Naive B cell (primary cell): Measurements from ENCODE around the gene MRTFA. TPM values are rescaled to one million over a fixed set of nuclear protein-coding genes. Genes with fewer than 3 reads are reported as not detected.
A peak's percentile ranks its signal among the peaks of the same experiment; 100 is the strongest.

Experiments
- ATAC-seq, 2 donors: fragments of 150-1000 bp; cut with Tn5 transposase; 2 replicates each; pipeline ENCODE4 v1.10.0; 2021; ENCODE audit warnings: low read depth in 2 of 2, mild to moderate bottlenecking in 2 of 2, moderate library complexity in 2 of 2
- DNase-seq: peaks from one replicate; pipeline ENCODE4 v3.0.0; 2022
- H3K27ac Mint-ChIP-seq, 6 donors: one replicate each; pipeline ENCODE4 v1.8.0; 2020 to 2022; ENCODE audit warnings: mild to moderate bottlenecking in 6 of 6, mixed read lengths in 6 of 6, moderate library complexity in 5 of 6, inconsistent platforms in 2 of 6
- H3K27me3 Mint-ChIP-seq, 3 donors: one replicate each; pipeline ENCODE4 v1.8.0; 2021 to 2022; ENCODE audit warnings: mixed read lengths in 3 of 3, mild to moderate bottlenecking in 1 of 3
- H3K36me3 Mint-ChIP-seq, 2 donors: one replicate each; pipeline ENCODE4 v1.8.0; 2020 to 2022; ENCODE audit warnings: mixed read lengths in 2 of 2, inconsistent platforms in 1 of 2, mild to moderate bottlenecking in 1 of 2
- H3K4me1 Mint-ChIP-seq, 3 donors: one replicate each; pipeline ENCODE4 v1.8.0; 2020 to 2022; ENCODE audit warnings: mixed read lengths in 3 of 3, inconsistent platforms in 1 of 3, mild to moderate bottlenecking in 1 of 3, moderate library complexity in 1 of 3
- H3K4me3 Mint-ChIP-seq, 8 donors: one replicate each; pipeline ENCODE4 v1.8.0; 2020 to 2022; ENCODE audit warnings: mild to moderate bottlenecking in 8 of 8, mixed read lengths in 8 of 8, moderate library complexity in 8 of 8, inconsistent platforms in 2 of 8
- H3K9me3 Mint-ChIP-seq, 7 donors: one replicate each; pipeline ENCODE4 v1.8.0; 2020 to 2022; ENCODE audit warnings: mixed read lengths in 7 of 7, mild to moderate bottlenecking in 5 of 7, inconsistent platforms in 2 of 7, moderate library complexity in 1 of 7
- polyA plus RNA-seq, 6 donors: library from polyadenylated mRNA; unstranded; fragments of 300-500 nt; fragmentation: Illumina TruSeq; gene quantifications; one replicate each; pipeline ENCODE4 v1.2.3, GENCODE V29; 2021; ENCODE audit warnings: low read depth in 6 of 6

Gene MRTFA
- polyA plus RNA-seq, 6 donors from 2014 or later, result 4.6 to 24.6 (median 14.2) TPM

DNA sequence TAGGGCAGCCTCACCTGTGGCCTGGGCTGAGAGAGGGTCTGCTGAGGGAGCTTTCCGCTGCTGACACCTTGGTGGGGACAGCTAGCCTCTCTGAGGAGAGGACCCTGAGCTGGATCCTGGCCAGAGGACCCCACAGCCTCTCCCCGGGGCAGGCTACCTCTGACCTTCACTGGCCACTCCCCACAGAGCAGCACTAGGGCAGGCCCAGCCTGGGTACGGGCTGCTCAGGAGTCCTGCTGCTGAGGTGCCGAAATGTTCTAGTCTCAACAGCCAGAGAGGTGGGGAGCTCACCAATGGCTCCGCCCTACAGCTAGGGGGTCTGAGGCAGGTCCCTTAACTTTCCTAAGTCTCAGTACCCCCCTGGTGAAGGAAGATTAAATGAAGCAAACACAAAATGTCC lies 218.6 kb downstream of the MRTFA start:
- H3K27ac Mint-ChIP-seq, result peak overlapping the region in 3 of 6 donors; percentile 36 to 78 (median 63)
- no peaks in the 10 kb centered on the region for H3K9me3 Mint-ChIP-seq
- H3K36me3 Mint-ChIP-seq, result peaks cover 14 to 17% of the 10 kb centered on the region in 2 donors
- DNase-seq, result no peak
- ATAC-seq, result no peak
- peaks cover 59 to 77% (median 63%) of the 10 kb centered on the region in 3 donors for H3K4me1 Mint-ChIP-seq
- H3K27me3 Mint-ChIP-seq, result no peaks in the 10 kb centered on the region
- H3K4me3 Mint-ChIP-seq, result peak overlapping the region in 5 of 8 donors; percentile 6 to 75 (median 29)

DNA sequence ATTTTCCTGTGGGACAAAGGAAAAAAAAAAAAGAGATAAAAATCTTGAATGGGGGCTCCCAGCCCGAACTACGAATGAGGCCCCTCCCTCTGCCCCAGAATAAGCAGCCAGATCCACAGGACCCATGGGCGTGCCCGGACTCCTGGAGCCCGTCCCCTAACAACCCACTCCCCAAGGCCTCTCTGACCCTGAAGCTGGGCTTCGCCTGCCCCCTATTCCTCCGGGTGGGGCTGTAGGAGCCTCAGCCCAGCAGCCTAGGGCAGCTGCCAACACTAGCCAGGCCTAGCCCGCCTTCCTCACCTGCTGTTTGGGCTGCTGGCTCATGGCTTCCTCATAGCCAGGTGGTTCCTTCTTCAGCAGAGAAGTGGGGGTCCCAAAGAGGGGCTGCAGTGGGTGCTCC lies 219.5 kb downstream of the MRTFA start:
- H3K4me3 Mint-ChIP-seq, result peak overlapping the region in 7 of 8 donors; percentile 78 to 93 (median 87)

DNA sequence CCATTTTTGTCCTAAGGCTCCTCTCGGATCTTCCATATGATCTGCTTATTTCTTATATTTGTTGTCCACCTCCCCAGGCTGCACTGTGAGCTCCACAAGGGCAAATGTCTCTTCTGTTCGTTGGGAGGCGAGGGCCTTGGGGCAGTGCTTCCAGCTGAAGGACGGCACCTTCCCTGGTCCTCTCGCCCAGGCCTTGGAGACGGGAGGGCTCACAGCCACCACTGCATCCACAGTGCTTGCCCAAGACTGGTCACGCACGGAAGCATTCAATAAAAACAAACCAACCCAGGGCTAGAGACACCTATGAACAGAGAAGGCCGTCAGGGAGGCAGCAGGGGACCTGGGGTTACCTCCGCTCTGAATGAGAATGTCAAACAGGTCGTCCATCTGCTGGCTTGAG lies 219.9 kb downstream of the MRTFA start:
- Mint-ChIP-seq H3K27ac (peak overlapping the region; percentile 86 to 98 (median 96)), H3K9me3 (peaks cover 0 to 1% (median 0%) of the 10 kb centered on the region in 7 donors), H3K4me1 (peaks cover 56 to 77% (median 64%) of the 10 kb centered on the region in 3 donors), H3K27me3 (no peaks in the 10 kb centered on the region), H3K4me3 (peak overlapping the region; percentile 53 to 93 (median 86)), H3K36me3 (peaks cover 5 to 8% of the 10 kb centered on the region in 2 donors)
- DNase-seq, result no peak
- ATAC-seq, result no peak

More for the DNA sequence above, 219.5 kb downstream of the MRTFA start:
- Mint-ChIP-seq H3K9me3 (peaks cover 0 to 1% (median 0%) of the 10 kb centered on the region in 7 donors), H3K27me3 (no peaks in the 10 kb centered on the region), H3K36me3 (peaks cover 9 to 12% of the 10 kb centered on the region in 2 donors), H3K4me1 (peaks cover 56 to 77% (median 64%) of the 10 kb centered on the region in 3 donors), H3K27ac (peak overlapping the region in 5 of 6 donors; percentile 89 to 98 (median 96))
- ATAC-seq, result no peak
- DNase-seq, result no peak

DNA sequence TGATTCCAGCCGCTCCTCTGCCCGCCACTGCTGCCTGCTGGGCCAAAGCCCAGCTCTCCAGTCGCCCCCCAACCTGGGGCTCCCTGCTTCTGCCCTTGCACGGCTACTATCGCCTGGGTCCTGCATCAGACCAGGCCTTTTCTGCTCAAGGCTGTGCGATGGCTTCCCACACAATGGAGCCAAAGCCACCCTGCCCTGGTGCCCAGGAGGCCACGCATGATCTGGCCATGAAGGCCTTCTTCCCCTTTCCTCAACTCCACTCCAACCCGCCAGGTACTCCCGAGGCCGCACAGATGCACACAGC lies 220.3 kb downstream of the MRTFA start:
- Mint-ChIP-seq H3K27ac (peak overlapping the region; percentile 79 to 98 (median 93)), H3K27me3 (no peaks in the 10 kb centered on the region), H3K4me1 (peaks cover 56 to 77% (median 65%) of the 10 kb centered on the region in 3 donors), H3K36me3 (peaks cover under 1 to 5% of the 10 kb centered on the region in 2 donors), H3K4me3 (peak overlapping the region; percentile 71 to 93 (median 86)), H3K9me3 (peaks cover 0 to 1% (median 0%) of the 10 kb centered on the region in 7 donors)
- no peak for ATAC-seq
- no peak for DNase-seq

DNA sequence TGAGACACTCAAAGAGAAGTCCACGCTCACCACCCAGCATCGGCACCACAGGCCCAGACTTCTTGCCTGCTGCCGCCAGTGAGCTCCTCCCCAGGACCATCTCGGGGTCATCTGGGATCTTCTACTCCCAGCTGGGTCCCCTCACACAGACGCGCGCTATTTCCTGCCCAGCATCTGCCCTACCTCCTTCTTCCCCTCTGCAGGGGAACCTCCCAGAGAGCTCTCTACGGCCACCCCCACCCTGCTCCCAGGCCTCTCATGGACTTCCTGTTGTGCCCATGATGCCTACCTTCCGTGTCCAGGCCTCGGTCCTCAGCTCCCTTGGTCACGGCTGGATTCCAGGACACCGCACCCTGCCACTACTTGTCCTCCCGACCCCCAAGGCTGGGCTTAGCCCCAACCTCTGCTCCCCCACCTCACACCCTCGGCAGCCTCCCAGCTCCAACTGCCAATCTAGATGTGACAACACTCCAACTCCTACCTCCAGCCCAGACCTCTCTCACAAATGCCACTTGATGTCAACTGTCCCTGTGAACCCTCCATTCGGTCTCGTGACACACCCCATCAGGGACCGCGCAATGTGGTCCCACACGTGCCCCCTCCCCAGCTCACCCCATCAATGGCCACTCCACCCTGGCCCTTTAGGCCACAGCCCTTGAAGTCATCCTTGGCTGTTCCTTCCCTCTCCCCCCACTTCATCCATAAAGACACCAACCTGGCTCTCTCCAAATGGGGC lies 220.8 kb downstream of the MRTFA start:
- Mint-ChIP-seq H3K27me3 (no peaks in the 10 kb centered on the region), H3K36me3 (peaks cover 0 to 5% of the 10 kb centered on the region in 2 donors), H3K4me1 (peaks cover 56 to 79% (median 66%) of the 10 kb centered on the region in 3 donors), H3K27ac (peak overlapping the region; percentile 86 to 98 (median 94)), H3K4me3 (peak overlapping the region; percentile 78 to 94 (median 90)), H3K9me3 (peaks cover 0 to 1% (median 0%) of the 10 kb centered on the region in 7 donors)
- DNase-seq (peak; percentile 39), ATAC-seq (peak; percentile 26)

DNA sequence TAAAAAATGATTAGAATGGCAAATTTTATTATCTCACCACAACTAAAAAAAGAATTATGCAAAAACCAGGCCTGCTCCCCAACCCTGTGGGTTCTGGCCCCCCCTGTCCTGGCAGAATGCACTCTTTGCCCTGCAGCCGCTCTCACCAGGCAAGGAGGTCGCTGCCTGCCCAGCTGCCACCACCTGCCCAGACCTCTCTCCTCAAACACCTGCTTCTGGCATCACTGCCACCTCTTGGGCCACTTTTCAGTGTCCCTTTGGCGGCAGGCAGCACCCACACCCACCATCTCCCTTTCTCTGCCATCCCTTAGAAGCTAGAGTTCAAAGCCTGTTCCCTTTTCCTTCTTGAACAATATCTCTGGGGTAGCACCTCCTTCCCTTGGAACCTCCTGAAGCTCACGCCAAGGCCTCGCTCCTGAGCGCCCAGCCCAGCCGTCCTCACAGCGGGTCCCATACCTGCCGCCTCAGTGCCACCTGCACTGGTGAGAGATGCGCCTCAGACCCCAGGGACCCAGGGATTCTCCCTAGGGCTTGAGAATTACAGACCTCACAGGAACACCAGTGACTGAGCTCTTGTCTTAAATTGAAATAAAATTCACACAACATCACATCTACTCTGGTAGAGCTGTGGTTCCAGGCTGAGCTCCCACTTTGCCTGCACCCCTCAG lies 221.5 kb downstream of the MRTFA start:
- Mint-ChIP-seq H3K27me3 (no peaks in the 10 kb centered on the region), H3K9me3 (peaks cover 0 to 1% (median 0%) of the 10 kb centered on the region in 7 donors), H3K36me3 (peaks cover 0 to 5% of the 10 kb centered on the region in 2 donors), H3K27ac (peak overlapping the region; percentile 89 to 98 (median 98)), H3K4me1 (peaks cover 56 to 83% (median 70%) of the 10 kb centered on the region in 3 donors), H3K4me3 (peak overlapping the region; percentile 78 to 94 (median 90))
- ATAC-seq (peak; percentile 34 to 38), DNase-seq (peak; percentile 56)

DNA sequence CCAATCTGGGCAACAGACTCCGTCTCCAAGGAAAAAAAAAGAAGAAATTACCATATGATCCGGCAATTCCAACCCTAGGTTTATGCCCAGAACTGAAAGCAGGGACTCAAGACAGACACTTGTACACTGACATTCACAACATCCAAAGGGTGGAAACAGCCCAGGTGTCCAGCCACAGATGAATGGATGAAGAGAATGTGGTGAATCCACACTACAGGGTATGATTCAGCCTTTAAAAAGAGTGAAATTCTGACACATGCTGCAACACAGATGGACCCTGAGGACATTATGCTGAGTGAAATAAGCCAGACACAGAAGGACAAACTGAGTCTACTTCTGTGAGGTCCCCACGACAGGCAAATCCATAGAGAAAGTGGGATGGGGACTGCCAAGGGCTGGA lies 222.2 kb downstream of the MRTFA start:
- ATAC-seq (no peak), DNase-seq (no peak)
- H3K9me3 Mint-ChIP-seq, result peaks cover 0 to 1% (median 0%) of the 10 kb centered on the region in 7 donors
- peaks cover 53 to 78% (median 72%) of the 10 kb centered on the region in 3 donors for H3K4me1 Mint-ChIP-seq
- peaks cover 0 to 5% of the 10 kb centered on the region in 2 donors for H3K36me3 Mint-ChIP-seq
- H3K27me3 Mint-ChIP-seq, result no peaks in the 10 kb centered on the region
- peak overlapping the region; percentile 89 to 98 (median 98) for H3K27ac Mint-ChIP-seq
- peak overlapping the region; percentile 78 to 94 (median 90) for H3K4me3 Mint-ChIP-seq

DNA sequence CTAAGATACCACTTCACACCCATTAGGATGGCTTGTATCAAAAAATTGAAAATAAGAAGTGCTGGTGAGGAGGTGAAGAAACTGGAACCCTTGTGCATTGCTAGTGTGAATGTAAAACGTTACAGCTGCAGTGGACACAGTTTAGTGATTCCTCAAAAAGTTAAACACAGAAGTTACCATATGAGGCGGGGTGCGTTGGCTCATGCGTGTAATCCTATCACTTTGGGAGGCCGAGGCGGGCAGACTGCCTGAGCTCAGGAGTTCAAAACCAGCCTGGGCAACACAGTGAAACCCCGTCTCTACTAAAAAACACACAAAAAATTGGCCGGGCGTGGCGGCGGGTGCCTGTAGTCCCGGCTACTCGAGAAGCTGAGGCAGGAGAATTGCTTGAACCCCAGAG lies 222.6 kb downstream of the MRTFA start:
- peak; percentile 60 for DNase-seq
- Mint-ChIP-seq H3K4me1 (peaks cover 52 to 78% (median 75%) of the 10 kb centered on the region in 3 donors), H3K4me3 (peak overlapping the region; percentile 78 to 94 (median 90)), H3K36me3 (peaks cover 0 to 5% of the 10 kb centered on the region in 2 donors), H3K9me3 (peaks cover 0 to 1% (median 0%) of the 10 kb centered on the region in 7 donors), H3K27me3 (no peaks in the 10 kb centered on the region), H3K27ac (peak overlapping the region; percentile 89 to 98 (median 98))
- ATAC-seq, result peak; percentile 50 to 54

DNA sequence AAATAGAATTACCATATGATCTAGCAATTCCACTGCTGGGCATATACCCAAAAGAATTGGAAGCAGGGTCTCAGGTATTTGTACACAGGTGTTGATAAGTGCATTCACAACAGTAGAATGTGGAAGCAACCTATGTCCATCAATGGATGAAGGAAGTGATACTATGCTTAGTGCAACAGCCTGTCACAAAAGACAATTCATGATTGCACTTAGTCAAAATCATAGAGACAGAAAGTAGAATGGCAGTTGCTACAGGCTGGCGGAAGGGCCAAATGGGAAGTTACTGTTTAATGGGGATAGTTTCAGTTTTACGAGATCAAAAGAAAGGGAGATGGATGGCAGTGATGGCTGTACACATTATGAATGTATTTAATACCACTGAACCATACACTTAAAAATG lies 224.1 kb downstream of the MRTFA start:
- Mint-ChIP-seq H3K4me3 (peak overlapping the region; percentile 48 to 85 (median 72)), H3K27me3 (no peaks in the 10 kb centered on the region), H3K4me1 (peaks cover 48 to 73% (median 70%) of the 10 kb centered on the region in 3 donors), H3K27ac (peak overlapping the region; percentile 14 to 98 (median 50)), H3K9me3 (peaks cover 0 to 1% (median 0%) of the 10 kb centered on the region in 7 donors), H3K36me3 (peaks cover 0 to 5% of the 10 kb centered on the region in 2 donors)
- ATAC-seq (peak; percentile 71 to 73), DNase-seq (peak; percentile 71)

DNA sequence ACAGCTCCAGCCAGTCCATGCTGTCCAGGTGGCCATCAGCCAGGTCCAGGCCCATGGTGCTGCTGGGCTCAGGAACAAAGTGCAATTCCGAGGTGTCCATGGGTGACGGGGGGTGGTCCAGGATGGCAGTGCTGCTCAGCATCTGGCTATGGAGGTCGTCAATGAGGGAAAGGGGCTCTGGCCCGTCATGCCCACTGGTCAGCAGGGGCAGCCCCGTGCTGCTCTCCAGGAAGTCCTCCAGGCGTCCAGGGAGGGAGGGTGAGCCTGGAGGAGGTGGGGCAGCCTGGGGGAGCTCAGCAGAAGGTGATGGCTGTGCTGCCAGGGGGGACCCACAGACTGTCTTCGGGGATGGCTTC lies 225.0 kb downstream of the MRTFA start:
- DNase-seq (no peak), ATAC-seq (no peak)
- Mint-ChIP-seq H3K4me3 (peak overlapping the region in 2 of 8 donors; percentile 25 to 55), H3K27me3 (no peaks in the 10 kb centered on the region), H3K36me3 (peaks cover 0 to 5% of the 10 kb centered on the region in 2 donors), H3K9me3 (peaks cover 0 to 1% (median 0%) of the 10 kb centered on the region in 7 donors), H3K27ac (peak overlapping the region in 2 of 6 donors; percentile 44 to 98), H3K4me1 (peaks cover 40 to 64% (median 60%) of the 10 kb centered on the region in 3 donors)

DNA sequence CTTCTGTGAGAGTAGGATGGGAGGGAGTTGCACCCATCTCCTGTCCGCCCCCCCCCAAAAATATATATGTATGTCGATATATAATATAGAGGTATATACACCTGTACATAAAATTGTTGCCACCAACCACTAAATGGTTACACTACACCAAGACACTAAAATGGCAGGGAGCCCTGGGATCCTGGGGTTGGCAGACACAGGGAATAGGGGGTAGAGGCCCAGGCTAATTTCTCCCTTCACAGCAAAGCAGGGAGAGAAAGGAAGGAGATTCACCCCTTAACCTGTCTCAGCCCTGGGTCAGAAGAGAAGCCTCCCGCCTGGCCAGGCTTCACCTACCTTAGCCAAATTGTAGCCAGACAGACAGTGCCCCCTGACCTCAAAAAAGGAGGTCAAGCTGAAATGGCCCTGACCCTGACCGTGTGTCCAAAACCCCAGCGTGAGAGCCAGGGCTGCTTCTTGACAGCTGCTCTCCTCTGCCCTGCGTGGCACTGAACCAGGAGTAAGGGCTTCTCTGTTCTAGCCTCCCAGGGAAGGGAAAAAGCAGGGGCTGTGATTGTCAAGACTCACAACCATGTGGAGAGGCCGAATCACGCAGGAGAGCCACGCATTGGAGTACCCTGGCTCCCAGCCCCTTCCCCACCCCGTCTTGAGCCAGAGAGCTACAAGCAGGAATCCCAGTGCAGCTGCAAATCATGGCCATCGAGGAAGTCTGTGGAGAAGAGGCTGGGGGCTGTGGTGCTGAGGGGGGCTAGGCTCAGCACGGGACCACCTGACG lies 225.6 kb downstream of the MRTFA start:
- no peak overlapping the region for H3K4me3 Mint-ChIP-seq
- H3K9me3 Mint-ChIP-seq, result peaks cover 0 to 1% (median 0%) of the 10 kb centered on the region in 7 donors
- H3K27me3 Mint-ChIP-seq, result no peaks in the 10 kb centered on the region
- ATAC-seq (no peak), DNase-seq (no peak)
- H3K27ac Mint-ChIP-seq, result peak overlapping the region in 2 of 6 donors; percentile 12 to 75
- H3K4me1 Mint-ChIP-seq, result peaks cover 35 to 58% (median 55%) of the 10 kb centered on the region in 3 donors
- H3K36me3 Mint-ChIP-seq, result peaks cover 0 to 5% of the 10 kb centered on the region in 2 donors

DNA sequence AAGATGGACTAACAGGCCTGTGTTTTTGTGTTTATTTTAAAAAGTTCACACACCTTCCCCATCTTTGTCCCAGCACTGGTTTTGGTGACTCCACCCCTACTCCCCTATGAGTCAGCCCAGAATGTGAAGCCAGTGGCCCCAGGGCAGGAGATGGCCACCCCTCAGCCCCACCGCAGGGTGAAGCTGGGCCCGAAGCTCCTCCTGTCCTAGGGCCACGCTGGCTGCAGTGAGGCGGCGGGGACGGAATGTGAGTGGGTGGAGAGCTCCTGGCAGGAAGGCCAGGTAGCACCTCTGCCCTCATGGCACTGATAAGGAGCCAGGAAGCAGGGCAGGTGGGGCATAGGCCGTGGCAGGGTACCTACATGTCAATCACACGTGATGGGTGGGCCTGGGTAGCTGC lies 226.2 kb downstream of the MRTFA start:
- Mint-ChIP-seq H3K27ac (peak overlapping the region in 2 of 6 donors; percentile 47 to 81), H3K36me3 (peaks cover 0 to 5% of the 10 kb centered on the region in 2 donors), H3K9me3 (peaks cover 0 to 1% (median 0%) of the 10 kb centered on the region in 7 donors)

More for the DNA sequence above, 226.2 kb downstream of the MRTFA start:
- no peaks in the 10 kb centered on the region for H3K27me3 Mint-ChIP-seq
- DNase-seq, result no peak
- peaks cover 28 to 52% (median 48%) of the 10 kb centered on the region in 3 donors for H3K4me1 Mint-ChIP-seq
- no peak overlapping the region for H3K4me3 Mint-ChIP-seq
- ATAC-seq, result no peak
